Spleen (tissue), 7 donors: ENCODE data around the gene LRP1B.

Experiments
- CTCF ChIP-seq, 11 experiments: fragments of 200-600 bp in 7 of 11; fragments of 450-650 bp in 4 of 11; sonication (generic) in 4 of 11; IDR thresholded peaks in 8 of 11; conservative IDR thresholded peaks in 3 of 11; 1 replicate in 7 of 11; 2 replicates in 4 of 11; pipeline versions ENCODE4 v1.4.0 to v1.8.0; 2016 to 2021; ENCODE audit warnings: antibody characterized with exemption in 11 of 11, inconsistent platforms in 4 of 11, mild to moderate bottlenecking in 1 of 11
- POLR2A ChIP-seq, 3 donors: fragments of 450-650 bp; IDR thresholded peaks; one replicate each; pipeline ENCODE4 v1.5.1; 2017; ENCODE audit warnings: antibody characterized with exemption in 3 of 3, mild to moderate bottlenecking in 1 of 3
- POLR2AphosphoS5 ChIP-seq, 3 donors: sonication (generic); formaldehyde crosslinking; IDR thresholded peaks; one replicate each; pipeline ENCODE4 v1.5.1; 2017; ENCODE audit warnings: antibody characterized with exemption in 3 of 3
- donor health status: DM: no; HTN: no; CAD: no; lungs with moderate emphysema.
- donor health status: DM: no; HTN: no; CAD: no.
- donor health status: DM: no; HTN: no; CAD: no.

GRCh38 chr2:140882671-140883620 lies 1247.9 kb downstream of the LRP1B start:
- TF ChIP-seq POLR2AphosphoS5 (IDR thresholded peaks at IDR 0.05) = no peak
- TF ChIP-seq CTCF (IDR thresholded peaks at IDR 0.05 in 8 of 11, conservative IDR thresholded peaks at IDR 0.05 in 3 of 11) = no peak
- TF ChIP-seq POLR2A (IDR thresholded peaks at IDR 0.05) = no peak
